Measurements from ENCODE around the gene AMER1.

The AMER1 gene

DNA sequence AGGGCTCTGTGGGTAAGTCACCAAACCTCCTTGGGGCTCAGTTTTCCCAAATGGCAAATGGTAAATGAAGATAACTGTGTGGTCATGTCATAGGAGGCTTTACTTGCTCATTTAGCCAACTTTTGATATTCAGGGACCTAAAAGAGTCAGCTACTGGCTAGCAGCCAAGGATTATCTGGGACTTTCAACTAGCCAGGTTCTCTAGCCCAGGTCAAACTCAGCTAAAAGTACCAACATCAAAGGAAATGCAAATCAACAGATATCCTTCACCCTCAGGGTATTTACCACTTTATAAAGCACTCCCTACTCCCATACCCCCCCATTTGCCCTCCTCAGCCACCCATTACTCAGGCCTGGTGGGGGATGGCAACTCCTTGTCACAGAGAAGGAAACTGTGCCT is 7.5 kb downstream of the AMER1 start:
- H3K9me3 ChIP-seq (ENCODE audit: control insufficient read depth in 1 of 2, low read length in 2 of 2), result no peaks in the 10 kb centered on the region
- no peaks in the 10 kb centered on the region for H3K27me3 ChIP-seq (ENCODE audit: low read depth, low read length)

GRCh38 chrX:64196606-64197005 is 8.9 kb downstream of the AMER1 start:
- Histone ChIP-seq H3K4me3 (ENCODE audit: low read depth in 1 of 2, low read length in 2 of 2) (no peak overlapping the region), H3K9me3 (ENCODE audit: control insufficient read depth in 1 of 2, low read length in 2 of 2) (no peaks in the 10 kb centered on the region), H3K4me1 (ENCODE audit: control insufficient read depth in 1 of 2, insufficient read depth in 2 of 2, low read length in 2 of 2) (peaks cover 0 to 4% of the 10 kb centered on the region in 2 donors), H3K27ac (ENCODE audit: low read length) (no peak overlapping the region), H3K36me3 (ENCODE audit: control insufficient read depth in 1 of 2, insufficient read depth in 2 of 2, low read length in 2 of 2) (peaks cover 2 to 14% of the 10 kb centered on the region in 2 donors), H3K27me3 (ENCODE audit: low read depth, low read length) (no peaks in the 10 kb centered on the region)

More for the DNA sequence above, 7.5 kb downstream of the AMER1 start:
- H3K4me3 ChIP-seq (ENCODE audit: low read depth in 1 of 2, low read length in 2 of 2), result no peak overlapping the region
- peaks cover 0 to under 1% of the 10 kb centered on the region in 2 donors for H3K36me3 ChIP-seq (ENCODE audit: control insufficient read depth in 1 of 2, insufficient read depth in 2 of 2, low read length in 2 of 2)
- no peak overlapping the region for H3K27ac ChIP-seq (ENCODE audit: low read length)
- peaks cover 0 to 12% of the 10 kb centered on the region in 2 donors for H3K4me1 ChIP-seq (ENCODE audit: control insufficient read depth in 1 of 2, insufficient read depth in 2 of 2, low read length in 2 of 2)

DNA sequence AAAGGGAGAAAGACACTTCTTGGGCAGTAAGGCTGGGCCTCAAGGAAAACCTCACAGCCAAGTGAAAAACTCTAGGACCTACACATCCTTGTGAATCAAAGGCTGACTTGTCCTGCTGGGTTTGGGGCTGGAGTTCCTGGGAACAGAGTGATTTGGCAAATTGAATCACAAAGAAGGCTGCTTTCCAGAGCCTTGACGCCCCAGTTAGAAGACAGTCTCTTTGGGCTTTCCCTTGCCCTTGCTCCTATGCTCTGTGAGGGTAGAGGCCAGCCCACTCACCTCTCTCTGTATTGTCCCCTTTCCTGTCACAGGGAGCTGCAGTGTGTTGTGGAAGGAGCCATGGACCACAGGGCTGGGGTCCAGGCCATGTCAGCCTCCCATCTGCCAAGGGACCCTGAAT is 9.6 kb downstream of the AMER1 start:
- Histone ChIP-seq H3K4me1 (ENCODE audit: control insufficient read depth in 1 of 2, insufficient read depth in 2 of 2, low read length in 2 of 2) (peaks cover 0 to 4% of the 10 kb centered on the region in 2 donors), H3K9me3 (ENCODE audit: control insufficient read depth in 1 of 2, low read length in 2 of 2) (no peaks in the 10 kb centered on the region), H3K36me3 (ENCODE audit: control insufficient read depth in 1 of 2, insufficient read depth in 2 of 2, low read length in 2 of 2) (peaks cover 6 to 21% of the 10 kb centered on the region in 2 donors), H3K27me3 (ENCODE audit: low read depth, low read length) (no peaks in the 10 kb centered on the region), H3K4me3 (ENCODE audit: low read depth in 1 of 2, low read length in 2 of 2) (no peak overlapping the region), H3K27ac (ENCODE audit: low read length) (no peak overlapping the region)

GRCh38 chrX:64192673-64193072 is 12.8 kb downstream of the AMER1 start:
- Histone ChIP-seq H3K9me3 (ENCODE audit: control insufficient read depth in 1 of 2, low read length in 2 of 2) (no peaks in the 10 kb centered on the region), H3K4me3 (ENCODE audit: low read depth in 1 of 2, low read length in 2 of 2) (no peak overlapping the region), H3K4me1 (ENCODE audit: control insufficient read depth in 1 of 2, insufficient read depth in 2 of 2, low read length in 2 of 2) (peaks cover 0 to 4% of the 10 kb centered on the region in 2 donors), H3K27ac (ENCODE audit: low read length) (no peak overlapping the region), H3K27me3 (ENCODE audit: low read depth, low read length) (no peaks in the 10 kb centered on the region), H3K36me3 (ENCODE audit: control insufficient read depth in 1 of 2, insufficient read depth in 2 of 2, low read length in 2 of 2) (peaks cover 6 to 29% of the 10 kb centered on the region in 2 donors)

DNA sequence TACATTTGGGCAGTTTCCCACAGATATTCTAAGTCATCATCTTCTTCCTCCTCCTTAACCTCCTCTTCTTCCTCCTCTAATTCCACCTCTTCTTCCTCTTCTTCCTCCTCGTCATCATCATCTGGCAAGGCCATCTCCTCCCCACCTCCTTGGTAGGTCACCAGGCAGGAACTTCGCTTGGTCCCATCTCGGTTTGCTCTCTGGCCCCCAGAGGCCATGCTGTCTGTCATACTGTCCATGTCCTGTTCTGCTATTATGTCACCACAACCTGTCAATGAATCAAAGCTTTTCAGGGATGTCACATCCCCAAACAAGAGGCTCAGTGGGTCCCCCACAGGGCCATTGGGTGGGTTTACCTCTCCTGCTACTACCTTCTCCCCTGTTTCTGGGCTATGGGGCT is 13.5 kb downstream of the AMER1 start:
- Histone ChIP-seq H3K27ac (ENCODE audit: low read length) (no peak overlapping the region), H3K36me3 (ENCODE audit: control insufficient read depth in 1 of 2, insufficient read depth in 2 of 2, low read length in 2 of 2) (peaks cover 6 to 29% of the 10 kb centered on the region in 2 donors), H3K4me1 (ENCODE audit: control insufficient read depth in 1 of 2, insufficient read depth in 2 of 2, low read length in 2 of 2) (peaks cover 0 to 4% of the 10 kb centered on the region in 2 donors), H3K27me3 (ENCODE audit: low read depth, low read length) (no peaks in the 10 kb centered on the region), H3K4me3 (ENCODE audit: low read depth in 1 of 2, low read length in 2 of 2) (no peak overlapping the region), H3K9me3 (ENCODE audit: control insufficient read depth in 1 of 2, low read length in 2 of 2) (no peaks in the 10 kb centered on the region)

- Histone ChIP-seq H3K27ac (ENCODE audit: low read length) (no peak overlapping the region), H3K9me3 (ENCODE audit: control insufficient read depth in 1 of 2, low read length in 2 of 2) (no peaks in the 10 kb centered on the region), H3K4me3 (ENCODE audit: low read depth in 1 of 2, low read length in 2 of 2) (no peak overlapping the region), H3K4me1 (ENCODE audit: control insufficient read depth in 1 of 2, insufficient read depth in 2 of 2, low read length in 2 of 2) (peaks cover 0 to 4% of the 10 kb centered on the region in 2 donors), H3K36me3 (ENCODE audit: control insufficient read depth in 1 of 2, insufficient read depth in 2 of 2, low read length in 2 of 2) (peaks cover 6 to 29% of the 10 kb centered on the region in 2 donors), H3K27me3 (ENCODE audit: low read depth, low read length) (no peaks in the 10 kb centered on the region)
Observed at GRCh38 chrX:64191281-64192010, 14.1 kb downstream of the AMER1 start.

- Histone ChIP-seq H3K27me3 (ENCODE audit: low read depth, low read length) (no peaks in the 10 kb centered on the region), H3K36me3 (ENCODE audit: control insufficient read depth in 1 of 2, insufficient read depth in 2 of 2, low read length in 2 of 2) (peaks cover 6 to 29% of the 10 kb centered on the region in 2 donors), H3K9me3 (ENCODE audit: control insufficient read depth in 1 of 2, low read length in 2 of 2) (no peaks in the 10 kb centered on the region), H3K4me1 (ENCODE audit: control insufficient read depth in 1 of 2, insufficient read depth in 2 of 2, low read length in 2 of 2) (no peaks in the 10 kb centered on the region), H3K4me3 (ENCODE audit: low read depth in 1 of 2, low read length in 2 of 2) (no peak overlapping the region), H3K27ac (ENCODE audit: low read length) (no peak overlapping the region)
Observed at GRCh38 chrX:64190136-64190740, 15.3 kb downstream of the AMER1 start.

DNA sequence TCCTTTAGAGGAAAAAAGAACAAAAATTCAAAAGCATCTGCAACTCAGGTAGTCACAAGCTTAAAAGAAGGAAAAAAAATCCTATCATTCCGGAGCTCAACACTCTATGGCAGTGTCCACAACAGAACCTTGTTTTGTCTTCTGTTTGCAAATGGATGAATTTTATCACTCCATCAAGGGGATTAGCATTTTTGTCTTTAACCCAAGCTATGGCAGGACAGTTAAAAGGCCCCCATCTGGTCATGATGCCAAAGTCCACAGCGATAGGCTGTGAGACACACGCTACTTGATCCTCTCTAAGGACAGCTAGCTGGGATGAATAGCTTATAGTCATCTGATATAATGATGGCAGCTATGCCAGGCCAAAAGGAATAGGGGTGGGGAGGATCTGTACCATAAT is 16.6 kb downstream of the AMER1 start:
- H3K4me3 ChIP-seq (ENCODE audit: low read depth in 1 of 2, low read length in 2 of 2), result no peak overlapping the region
- H3K27ac ChIP-seq (ENCODE audit: low read length), result no peak overlapping the region
- H3K4me1 ChIP-seq (ENCODE audit: control insufficient read depth in 1 of 2, insufficient read depth in 2 of 2, low read length in 2 of 2), result no peaks in the 10 kb centered on the region
- no peaks in the 10 kb centered on the region for H3K9me3 ChIP-seq (ENCODE audit: control insufficient read depth in 1 of 2, low read length in 2 of 2)
- H3K27me3 ChIP-seq (ENCODE audit: low read depth, low read length), result no peaks in the 10 kb centered on the region
- peaks cover 6 to 29% of the 10 kb centered on the region in 2 donors for H3K36me3 ChIP-seq (ENCODE audit: control insufficient read depth in 1 of 2, insufficient read depth in 2 of 2, low read length in 2 of 2)

DNA sequence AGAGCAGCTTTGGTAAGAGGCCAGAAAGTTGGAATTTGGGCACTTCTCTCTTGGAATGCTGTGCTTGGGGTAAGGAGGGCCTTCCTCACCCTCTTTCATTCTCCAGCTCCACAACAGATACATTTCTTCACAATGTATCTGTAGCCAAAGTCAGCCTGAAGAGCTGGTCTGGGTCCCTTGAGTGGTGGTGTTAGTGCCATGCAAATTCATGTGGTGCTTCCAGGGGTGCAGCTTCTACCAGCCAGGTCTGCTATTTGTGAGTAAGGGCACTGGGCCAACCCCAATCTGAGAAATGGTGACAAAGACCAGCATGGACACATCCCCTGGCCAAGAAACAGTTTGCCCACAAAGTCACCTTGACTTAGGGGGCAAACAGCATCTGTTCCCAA is 17.8 kb downstream of the AMER1 start:
- Histone ChIP-seq H3K9me3 (ENCODE audit: control insufficient read depth in 1 of 2, low read length in 2 of 2) (no peaks in the 10 kb centered on the region), H3K27me3 (ENCODE audit: low read depth, low read length) (no peaks in the 10 kb centered on the region), H3K4me1 (ENCODE audit: control insufficient read depth in 1 of 2, insufficient read depth in 2 of 2, low read length in 2 of 2) (no peaks in the 10 kb centered on the region), H3K4me3 (ENCODE audit: low read depth in 1 of 2, low read length in 2 of 2) (no peak overlapping the region), H3K36me3 (ENCODE audit: control insufficient read depth in 1 of 2, insufficient read depth in 2 of 2, low read length in 2 of 2) (peaks cover 6 to 25% of the 10 kb centered on the region in 2 donors), H3K27ac (ENCODE audit: low read length) (no peak overlapping the region)

DNA sequence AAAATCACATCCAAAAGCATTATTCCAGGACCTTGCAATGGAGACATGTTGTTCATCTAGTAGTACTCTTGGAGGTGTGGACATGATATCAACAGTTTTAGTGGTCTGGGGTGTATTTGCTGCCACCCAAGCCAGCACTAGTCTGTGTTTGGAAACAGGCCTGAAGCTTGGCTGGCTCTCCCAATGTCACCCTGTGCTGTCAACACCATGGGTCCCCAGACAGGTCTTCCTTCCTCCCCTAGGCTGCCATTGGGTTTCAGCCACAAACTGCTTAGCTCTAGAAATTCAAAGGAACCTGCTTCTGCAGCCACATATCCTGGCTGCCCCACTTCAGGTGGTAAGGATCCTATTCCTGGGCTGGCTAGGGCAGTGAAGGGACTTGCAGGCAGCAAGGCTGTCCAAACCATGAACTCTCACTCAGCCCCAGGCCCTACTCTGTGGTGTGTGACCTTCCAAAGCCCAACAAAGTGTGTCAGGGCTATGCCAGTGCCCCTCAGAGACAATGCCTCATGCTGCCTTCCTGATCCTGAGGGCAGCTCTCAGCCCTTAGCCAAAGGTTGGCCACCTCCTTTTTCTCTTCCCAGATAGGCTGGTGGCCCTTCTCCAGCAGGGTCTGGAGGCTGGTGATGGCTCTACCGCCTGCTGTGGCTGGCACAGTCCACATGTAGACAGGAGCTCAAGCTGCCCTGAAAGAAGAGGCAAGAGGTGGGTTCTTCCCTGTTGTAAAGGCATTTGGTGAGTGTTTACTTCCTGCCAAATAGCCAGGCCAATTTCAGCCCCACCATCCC is 18.3 kb downstream of the AMER1 start:
- Histone ChIP-seq H3K9me3 (ENCODE audit: control insufficient read depth in 1 of 2, low read length in 2 of 2) (no peaks in the 10 kb centered on the region), H3K36me3 (ENCODE audit: control insufficient read depth in 1 of 2, insufficient read depth in 2 of 2, low read length in 2 of 2) (peaks cover 6 to 19% of the 10 kb centered on the region in 2 donors), H3K4me1 (ENCODE audit: control insufficient read depth in 1 of 2, insufficient read depth in 2 of 2, low read length in 2 of 2) (no peaks in the 10 kb centered on the region), H3K27me3 (ENCODE audit: low read depth, low read length) (no peaks in the 10 kb centered on the region), H3K4me3 (ENCODE audit: low read depth in 1 of 2, low read length in 2 of 2) (no peak overlapping the region), H3K27ac (ENCODE audit: low read length) (no peak overlapping the region)

GRCh38 chrX:64184396-64184795 is 21.1 kb downstream of the AMER1 start:
- Histone ChIP-seq H3K4me1 (ENCODE audit: control insufficient read depth in 1 of 2, insufficient read depth in 2 of 2, low read length in 2 of 2) (no peaks in the 10 kb centered on the region), H3K9me3 (ENCODE audit: control insufficient read depth in 1 of 2, low read length in 2 of 2) (no peaks in the 10 kb centered on the region), H3K4me3 (ENCODE audit: low read depth in 1 of 2, low read length in 2 of 2) (no peak overlapping the region), H3K27me3 (ENCODE audit: low read depth, low read length) (no peaks in the 10 kb centered on the region), H3K36me3 (ENCODE audit: control insufficient read depth in 1 of 2, insufficient read depth in 2 of 2, low read length in 2 of 2) (no peaks in the 10 kb centered on the region), H3K27ac (ENCODE audit: low read length) (no peak overlapping the region)

All from muscle layer of duodenum (tissue), 2 donors.